TTC549 (cell line): Measurements from ENCODE around the gene ATP1A4.

Experiments
- FAIRE-seq: peaks from 2 replicates; lab custom pipeline; 2012; peaks lifted over from hg19 to GRCh38; lab: Jason Lieb, UNC

The ATP1A4 gene

DNA sequence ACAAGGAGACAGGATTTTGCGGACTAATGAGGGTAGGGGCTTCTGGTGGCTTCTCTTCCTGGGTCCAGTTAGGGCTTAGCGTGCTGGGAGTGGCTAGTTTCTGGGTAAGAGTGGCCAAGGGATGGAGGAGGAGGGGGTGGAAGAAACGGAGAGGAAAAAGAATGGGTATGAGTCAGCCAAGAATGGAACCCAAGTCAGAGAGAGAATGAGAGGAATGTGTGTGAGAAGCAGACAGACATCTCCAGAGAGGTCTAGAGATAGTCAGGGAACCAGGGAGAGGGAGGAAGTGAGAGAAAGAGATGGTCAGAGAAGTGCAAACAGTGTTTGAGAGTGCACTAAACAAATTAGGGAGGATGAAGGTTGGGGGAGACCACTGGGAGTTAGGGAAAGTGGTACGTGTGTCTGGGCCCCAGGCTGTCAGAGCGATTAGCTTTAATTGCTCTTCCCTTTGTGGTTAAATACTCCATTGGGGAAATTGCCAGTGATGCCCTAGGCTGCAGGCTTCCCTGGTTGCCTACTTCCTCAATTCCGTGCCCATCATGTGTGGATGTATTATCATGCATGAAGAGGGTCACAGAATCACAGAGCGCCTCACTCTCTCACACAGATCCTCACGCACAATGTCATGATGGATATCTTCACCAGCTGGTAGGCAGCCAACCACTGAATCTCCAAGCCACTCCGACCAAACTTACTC lies 55.2 kb downstream of the ATP1A4 start:
- FAIRE-seq = no peak

DNA sequence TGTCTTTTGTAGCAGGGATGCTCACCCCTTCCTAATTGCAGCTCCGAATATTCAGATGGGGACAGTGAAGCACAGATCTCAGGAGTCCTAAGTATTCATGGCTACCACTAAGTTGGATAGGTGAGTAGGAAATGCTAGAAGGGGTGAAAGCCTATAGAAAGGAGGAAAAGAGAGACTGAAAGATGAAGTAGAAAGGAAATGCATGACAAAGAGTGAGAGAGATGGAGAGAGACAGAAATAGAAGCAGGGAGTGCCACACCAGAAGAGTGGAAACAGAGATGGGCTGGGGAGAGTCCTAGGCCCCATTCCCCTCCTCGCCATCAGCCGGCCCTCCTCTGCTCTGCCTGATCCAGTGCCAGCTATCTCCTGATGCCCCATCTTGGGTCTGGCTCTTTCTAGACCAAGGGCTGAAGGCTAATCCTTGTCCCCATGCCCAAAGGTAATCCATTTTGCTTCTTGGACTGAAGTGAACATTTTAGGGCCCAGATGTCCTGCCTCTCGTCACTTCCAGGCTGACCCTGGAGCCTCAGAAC lies 55.8 kb downstream of the ATP1A4 start:
- FAIRE-seq = no peak

DNA sequence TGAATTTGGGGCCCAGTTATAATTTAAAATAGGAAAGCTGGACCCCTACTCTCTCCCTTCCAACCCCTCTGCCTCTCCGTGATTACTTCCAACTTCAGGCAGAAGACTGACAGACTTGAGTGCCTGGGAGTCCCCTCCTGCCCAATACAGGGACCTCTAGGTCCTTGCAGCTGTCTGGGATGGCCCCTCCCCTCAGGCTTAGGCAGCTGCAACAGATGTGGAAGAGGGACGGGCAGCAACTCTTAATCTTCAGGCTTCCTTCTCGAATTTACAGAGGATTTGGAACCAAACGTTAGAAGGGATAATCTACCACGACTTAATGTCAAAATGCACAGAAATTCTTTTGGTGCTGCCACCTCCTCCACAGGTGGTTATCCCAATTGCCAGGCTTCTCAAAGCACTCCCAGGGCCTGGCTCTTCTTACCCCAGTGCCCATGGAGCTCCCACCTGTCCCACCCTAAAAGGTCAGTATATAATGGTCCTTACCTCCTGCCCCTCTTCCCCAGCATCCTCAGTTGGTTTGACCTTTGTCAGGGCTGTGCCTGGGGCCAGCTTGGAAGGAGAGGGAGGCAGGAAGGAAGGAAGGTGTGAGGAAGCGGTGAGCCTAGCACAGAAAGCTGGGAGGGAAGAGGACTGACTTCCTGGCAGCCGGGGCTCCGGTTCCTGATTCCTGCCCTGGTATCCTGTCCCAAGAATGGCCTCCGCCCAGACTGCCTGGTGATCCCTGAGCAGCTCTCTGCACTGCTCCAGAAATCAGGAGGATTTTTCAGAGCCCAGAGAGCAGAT lies 56.6 kb downstream of the ATP1A4 start:
- FAIRE-seq = no peak

DNA sequence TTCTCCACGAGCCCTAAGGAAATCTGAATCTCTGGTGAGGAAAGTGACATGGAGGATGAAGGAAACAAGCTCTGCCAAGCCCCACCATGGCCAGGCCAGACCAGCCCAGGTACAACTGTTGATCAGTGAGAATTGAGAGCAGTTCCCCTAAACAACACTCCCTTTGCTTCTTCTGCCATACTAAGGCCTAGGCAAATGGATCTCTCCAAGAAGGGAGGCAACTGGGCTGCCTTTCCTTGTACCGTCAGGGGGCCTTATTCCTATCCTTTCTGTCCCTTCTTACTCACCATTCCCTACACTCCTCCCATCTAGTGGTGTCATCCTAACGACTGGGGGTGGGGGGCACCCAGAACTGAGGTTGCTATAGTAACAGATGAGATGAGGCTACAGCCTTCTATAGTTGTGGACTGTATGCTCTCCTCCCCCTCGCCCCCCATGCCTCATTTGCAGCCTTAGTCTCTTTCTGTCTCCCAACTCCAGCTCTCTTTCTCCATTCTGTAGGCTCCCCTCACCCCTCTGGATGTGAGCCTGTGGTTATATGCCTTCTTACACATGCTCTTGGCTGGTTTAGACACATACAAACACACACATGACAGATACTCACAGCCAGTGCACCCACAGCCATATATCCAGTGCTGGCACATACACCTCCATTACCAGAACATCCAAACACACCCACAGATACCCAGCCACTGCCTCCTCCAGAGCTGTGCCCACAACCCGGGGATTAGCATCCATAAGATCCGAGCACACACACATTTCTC lies 57.3 kb downstream of the ATP1A4 start:
- no peak for FAIRE-seq

DNA sequence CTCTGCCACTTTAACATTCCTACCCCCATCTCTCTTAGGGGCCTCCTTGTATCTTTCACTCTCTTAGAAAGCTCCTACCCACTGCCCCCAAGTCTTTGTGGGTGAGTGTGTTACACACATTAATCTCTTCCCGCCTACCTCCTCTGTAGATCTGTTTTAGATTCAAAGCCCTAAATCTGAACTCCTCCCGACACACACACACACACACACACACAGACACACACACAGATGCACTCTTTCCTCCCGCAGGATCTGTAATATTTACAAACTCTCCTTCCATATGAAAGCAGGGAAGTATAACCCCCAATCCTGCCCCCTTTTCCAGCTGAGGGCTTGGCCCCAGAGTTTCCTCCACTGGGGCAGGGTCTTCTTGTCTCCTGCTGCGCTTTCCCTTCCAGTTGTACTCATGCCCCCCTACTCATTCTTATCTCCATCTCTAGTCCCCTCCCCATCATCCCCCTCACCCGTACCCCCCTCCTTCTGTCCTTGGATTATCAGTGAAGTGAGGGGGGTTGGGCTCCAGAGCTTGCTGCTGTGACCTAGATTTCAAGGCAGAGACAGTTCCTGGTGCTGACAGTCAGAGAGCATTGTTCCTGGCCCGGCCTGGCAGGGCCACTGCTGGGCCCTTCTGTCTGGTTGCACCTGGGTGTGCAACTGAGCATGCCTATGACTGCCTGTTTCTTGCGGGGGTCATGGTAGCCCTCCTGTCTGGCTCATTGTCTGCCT lies 58.1 kb downstream of the ATP1A4 start:
- no peak for FAIRE-seq

DNA sequence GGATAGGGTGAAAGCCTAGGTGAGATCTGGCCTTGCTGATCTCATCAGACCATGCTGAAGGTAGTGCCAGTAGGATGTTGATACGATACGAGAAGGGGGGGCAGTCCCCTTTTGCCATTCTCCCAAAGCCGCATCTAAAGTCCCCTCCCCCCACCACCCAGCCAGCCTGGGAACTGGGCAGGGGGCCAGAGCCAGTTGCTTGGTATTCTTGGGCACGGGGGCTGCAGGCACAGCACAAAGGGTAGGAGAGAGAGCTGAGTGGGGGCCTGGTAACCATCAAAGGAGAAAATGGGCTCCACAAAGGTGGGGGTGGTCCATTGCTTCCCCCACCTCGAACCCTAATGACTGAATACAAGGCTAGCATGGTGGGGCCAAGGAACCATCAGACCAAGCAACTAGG lies 59.2 kb downstream of the ATP1A4 start:
- no peak for FAIRE-seq

DNA sequence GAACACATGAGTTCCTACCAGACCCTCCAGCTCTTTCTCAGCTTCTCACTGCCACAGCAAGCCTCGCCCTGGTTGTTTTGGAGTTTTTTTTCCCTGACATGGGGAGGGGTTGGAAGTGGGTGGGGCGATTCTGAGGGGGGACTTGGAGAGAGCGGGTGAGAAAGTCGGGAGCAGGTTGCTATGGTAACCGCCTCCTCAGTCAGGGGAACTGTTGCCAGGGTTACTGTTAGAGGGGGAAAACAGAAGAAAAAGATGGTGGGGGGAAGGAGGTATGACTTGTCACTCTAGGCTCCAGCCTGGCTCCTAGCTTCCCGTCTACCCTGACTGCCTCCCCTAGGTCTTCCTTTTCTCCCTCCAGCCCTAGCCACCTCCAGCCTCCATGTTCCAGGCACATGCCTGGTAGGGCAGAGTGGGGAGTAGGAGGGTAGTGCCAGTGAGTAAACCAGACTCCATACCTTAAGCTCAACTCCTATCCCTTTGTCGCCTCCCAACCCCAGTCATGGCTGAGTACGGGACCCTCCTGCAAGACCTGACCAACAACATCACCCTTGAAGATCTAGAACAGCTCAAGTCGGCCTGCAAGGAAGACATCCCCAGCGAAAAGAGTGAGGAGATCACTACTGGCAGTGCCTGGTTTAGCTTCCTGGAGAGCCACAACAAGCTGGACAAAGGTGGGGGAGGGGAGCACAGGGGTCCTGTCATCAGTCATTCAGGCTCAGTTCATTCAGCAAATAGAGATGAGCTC lies 59.8 kb downstream of the ATP1A4 start:
- no peak for FAIRE-seq

DNA sequence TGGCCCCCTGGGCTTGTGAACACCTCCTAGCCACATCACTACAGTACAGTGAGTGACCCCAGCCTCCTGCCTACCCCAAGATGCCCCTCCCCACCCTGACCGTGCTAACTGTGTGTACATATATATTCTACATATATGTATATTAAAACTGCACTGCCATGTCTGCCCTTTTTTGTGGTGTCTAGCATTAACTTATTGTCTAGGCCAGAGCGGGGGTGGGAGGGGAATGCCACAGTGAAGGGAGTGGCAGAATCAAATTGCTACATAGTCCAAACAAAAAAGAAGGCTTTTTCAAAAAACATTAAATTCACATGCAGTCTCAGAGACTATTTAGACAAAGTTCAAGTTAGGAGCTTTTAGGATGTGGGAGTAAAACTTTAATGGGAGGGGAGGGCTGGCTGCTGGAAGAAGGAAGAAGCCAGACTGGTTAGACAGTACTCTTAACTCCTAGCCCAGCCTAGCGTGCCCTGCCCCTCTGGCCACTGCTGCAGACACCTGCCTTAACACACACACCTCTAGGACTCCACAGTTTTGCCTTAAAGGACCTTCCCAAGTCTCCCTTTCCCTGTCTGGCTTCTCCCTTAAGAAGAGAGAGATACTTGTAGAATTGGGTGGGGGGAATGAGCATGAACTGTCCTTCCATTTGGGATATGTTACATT lies 63.2 kb downstream of the ATP1A4 start:
- FAIRE-seq = no peak

DNA sequence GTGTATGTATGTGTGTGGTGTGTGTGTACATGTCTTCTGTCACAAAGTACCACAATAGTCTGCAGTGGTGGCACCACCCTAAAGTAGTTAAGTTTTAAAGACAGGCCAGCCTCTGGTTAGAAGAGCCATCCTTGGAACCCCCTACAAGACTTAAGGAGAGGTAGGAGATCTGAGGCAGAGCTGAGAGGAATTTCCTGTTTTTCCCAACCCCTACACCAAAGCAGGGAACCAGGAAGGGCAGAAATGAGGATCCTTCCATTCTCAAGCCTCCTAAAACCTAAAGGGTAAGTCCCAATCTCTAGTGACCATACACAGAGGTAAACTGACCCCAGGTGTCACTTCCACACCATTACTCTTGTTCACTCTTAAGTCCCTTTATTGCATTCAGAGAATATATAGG lies 64.9 kb downstream of the ATP1A4 start:
- FAIRE-seq = no peak

DNA sequence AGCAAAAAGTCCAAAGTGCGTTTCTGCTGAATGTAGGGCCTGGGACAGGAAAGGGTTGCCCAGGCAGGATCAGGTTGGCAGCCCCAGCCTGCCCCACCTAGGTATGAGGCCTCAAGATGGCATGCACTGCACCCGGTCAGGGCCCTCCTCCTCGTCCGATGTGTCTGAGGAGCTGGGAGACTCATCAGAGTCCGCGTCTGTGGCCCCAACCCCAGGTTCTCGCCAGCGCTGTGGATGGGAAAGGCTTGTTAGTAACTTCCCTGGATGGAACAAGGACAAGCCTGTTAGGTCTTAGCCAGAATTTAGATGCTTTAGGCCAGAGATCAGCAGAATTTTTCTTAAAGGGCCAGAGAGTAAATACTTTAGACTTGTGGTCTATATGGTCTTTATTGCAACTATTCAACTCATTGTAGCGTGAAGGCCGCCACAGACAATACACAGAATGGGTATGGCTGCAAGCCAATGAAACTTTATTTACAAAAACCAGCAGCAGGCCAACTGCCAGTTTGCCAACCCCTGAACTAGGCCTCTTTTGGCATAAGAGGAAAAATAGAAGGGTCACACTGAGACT lies 66.2 kb downstream of the ATP1A4 start:
- FAIRE-seq = no peak

DNA sequence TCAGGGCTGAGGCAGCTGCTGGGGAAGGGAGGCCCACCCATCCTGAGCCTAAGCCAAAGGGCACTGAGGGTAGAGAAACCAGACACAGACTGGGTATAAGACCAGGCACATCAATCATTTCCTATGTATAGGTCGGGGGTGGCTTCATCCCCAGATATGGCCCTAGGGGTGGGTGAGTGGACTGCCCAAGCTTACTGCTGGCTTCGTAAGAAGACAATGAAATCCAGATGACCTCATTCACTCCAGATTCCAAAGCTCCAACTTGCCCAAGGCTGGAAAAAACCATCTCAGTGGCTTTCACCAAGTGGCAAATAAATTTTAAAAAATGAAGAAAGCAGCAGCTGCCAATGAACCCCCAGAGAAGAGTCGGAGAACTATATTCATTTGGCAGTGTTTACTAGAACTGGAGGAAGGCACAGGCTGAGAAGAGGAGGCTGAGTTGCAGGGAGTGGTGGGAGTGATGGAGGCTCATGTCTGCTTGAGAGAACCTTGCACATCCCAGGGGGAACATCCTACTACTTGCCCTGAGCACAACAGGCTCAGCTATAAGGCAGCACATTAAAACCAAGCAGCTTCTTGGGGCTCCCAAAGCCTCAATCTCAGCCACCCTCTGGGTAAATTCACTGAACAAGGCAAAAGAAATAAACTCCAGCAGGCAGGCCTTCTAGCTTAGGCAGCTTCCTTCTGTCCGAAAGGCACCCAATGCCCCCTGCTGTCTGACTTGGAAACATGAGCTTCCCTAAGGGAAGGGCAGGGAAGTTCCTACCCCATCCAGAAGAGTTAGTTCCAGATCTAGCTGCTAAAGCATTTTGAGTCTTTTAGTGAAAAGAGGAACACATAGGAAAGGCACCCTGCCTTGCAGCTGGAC lies 67.9 kb downstream of the ATP1A4 start:
- no peak for FAIRE-seq

DNA sequence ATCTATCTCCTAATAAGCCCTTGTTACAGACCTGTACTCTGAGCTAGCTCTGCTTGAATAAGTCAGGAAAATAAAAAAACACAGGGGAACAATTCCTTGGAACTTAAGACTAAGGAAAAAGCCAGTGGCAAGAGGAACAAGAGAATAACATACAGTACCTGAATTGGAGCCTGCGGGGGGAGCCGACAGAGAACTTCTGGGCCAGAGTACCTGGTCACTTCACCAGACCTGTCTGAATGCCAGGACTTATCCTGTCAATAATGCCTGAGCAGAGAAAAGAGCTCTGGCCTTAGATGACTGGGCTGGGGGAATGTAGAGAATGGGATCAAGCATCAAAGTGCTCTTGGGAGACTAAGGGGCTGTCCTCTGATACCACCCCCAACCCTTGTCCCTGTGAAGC lies 68.9 kb downstream of the ATP1A4 start:
- FAIRE-seq = no peak

DNA sequence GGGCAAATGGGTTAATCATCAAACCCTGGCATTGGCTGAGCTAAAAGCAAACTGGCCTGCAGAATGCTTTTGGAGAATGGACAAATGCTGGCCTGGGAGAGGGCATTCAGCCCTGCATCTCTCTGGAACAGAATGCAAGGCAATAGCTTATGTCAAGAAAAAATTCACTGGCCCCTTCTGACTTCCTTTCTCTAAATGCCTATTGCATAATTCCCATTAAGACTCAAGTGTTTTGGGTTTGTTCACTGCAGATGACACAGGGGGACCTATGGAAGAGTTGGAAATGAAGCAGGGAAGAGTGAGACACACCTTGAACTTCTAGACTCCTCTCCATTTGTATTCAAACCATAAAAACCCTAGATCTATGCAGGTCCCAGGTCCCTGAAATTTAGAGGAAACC lies 69.7 kb downstream of the ATP1A4 start:
- FAIRE-seq = no peak

DNA sequence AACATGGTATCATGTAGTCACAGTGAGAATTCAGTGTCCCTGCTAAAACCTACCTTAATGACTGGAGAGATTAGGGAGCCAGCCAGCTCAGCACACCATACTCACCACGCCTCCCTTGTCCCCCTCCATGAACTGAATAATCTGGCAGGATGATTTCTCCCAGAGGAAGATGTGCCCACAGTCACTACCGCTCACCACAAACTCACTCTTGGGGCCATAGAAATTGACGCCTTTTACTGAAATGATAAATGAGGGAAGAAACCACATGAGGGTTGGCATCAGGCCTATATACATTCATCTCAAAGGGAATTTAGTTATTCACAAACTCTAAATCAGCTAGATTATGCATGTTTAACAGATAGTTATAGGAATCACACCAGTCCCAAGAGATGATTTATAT lies 71.1 kb downstream of the ATP1A4 start:
- no peak for FAIRE-seq

DNA sequence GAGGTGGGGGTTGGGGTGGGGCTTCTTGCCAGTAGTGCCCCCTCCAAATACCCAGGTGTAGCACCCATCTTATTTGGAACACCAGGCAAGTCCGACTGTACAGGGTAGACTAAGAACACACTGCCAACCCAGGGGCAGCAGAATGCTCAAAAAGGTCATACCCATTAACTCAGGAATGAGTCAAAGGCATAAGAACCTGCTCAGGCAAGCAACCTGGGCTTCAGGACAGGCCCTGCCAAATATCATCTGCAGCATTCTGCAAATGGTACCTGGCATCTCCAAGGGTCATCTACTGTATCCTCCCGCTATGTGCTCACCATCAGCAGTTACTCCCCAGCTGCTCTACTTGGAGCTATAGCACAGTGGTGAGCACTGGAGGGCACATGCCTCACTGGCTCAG lies 73.2 kb downstream of the ATP1A4 start:
- no peak for FAIRE-seq

DNA sequence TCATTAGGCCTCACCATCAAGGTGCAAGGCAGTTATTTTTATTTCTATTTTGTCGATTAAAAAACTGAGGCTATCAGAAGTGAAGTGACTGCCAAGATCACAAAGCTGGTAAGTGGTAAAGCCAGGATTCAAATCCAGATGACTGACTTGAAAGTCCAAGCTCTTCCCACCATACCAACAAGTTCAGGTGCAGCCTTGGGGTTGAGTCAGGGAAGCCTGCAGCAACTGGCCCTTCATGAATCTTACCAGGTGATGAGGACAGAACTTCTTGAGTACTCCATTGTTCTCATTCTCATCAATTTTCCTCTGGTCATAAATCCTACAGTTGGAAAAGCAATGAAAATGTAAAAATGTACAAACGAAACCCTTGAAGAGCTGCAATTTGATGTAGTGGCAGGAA lies 73.9 kb downstream of the ATP1A4 start:
- FAIRE-seq = no peak

DNA sequence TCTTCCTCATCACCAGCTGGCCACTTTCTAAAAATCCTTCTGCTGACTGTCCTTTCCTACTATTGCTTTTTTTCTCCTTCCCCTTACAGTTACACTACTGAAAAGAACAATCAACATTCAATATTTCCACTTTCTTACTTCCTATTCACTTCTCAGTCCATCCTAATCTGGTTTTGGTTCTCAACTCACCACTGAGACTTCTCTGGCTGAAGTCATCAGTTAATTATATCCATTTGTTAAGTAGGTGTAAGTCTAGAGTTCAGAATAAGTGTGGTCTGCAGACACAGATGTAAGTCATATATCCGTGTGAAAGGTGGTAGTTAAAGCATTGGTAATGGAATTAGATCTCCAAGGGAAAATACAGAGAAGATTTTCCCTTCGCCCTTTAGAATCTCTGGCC lies 75.2 kb downstream of the ATP1A4 start:
- FAIRE-seq = no peak

DNA sequence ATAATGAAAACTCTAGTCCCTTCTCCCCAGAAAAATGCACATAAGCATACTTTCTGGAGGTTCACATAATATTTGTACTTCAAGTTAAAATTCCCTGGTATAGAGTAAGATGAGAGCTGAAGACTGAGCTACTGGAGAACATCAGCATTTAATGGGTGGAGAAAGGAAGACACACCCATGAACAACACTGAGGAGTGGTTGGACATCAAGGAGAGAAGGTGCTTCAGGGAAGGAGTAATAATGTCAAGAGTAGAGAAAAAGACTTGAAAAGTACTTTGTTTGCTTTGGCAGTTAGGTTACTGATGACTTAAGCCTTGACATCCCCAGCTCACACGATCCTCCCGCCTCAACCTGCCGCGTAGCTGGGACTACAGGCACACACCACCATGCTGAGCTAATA lies 75.6 kb downstream of the ATP1A4 start:
- no peak for FAIRE-seq

DNA sequence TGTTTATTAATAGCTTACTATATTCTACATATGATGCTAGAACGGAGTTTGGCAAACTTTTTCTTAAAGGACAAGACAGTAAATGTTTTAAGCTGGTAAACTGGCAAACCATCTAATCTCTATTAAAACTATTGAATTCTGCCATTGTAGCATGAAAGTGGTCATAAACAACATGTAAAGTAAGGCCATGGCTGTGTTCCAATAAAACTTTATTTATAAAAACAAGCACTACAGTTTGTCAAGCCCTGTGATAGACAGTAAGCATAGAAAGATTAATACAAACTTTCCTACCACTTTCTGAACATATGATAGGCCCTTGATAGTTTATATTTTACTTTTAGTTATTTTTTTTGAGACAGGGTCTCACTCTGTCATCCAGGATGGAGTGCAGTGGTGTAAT lies 76.2 kb downstream of the ATP1A4 start:
- no peak for FAIRE-seq

DNA sequence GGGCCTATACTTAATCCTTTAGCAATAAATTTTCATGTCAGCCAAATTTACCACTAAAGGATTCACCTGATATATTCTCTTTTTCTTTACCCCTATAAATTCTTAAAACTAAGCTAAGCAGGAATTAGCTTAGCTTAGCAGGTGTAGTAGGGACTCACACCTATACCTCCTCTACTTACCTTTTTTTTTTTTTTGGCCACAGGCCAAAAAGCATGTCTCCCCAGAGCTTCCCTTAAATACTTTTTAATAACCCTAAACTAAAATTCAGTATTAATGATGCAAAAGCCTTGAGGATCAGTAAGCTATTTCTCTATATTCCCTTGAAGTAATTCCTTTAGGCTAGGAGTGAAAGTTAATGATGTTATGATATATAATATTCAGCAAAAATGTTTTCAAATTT lies 77.0 kb downstream of the ATP1A4 start:
- no peak for FAIRE-seq
